ENCODE results near the gene OCSTAMP. TPM values are rescaled to one million over a fixed set of nuclear protein-coding genes. Genes with fewer than 3 reads are reported as not detected.

The OCSTAMP gene
- total and polyA plus RNA-seq, 10 of the 15 experiments (the other 5 are each of a cell fraction or from before 2014, with no cell fraction given): 0.09 to 0.46 (median 0.22) TPM; not detected in 2

- DNase-seq (ENCODE audit: low read depth, low spot score) (no peak), ATAC-seq (no peak), FAIRE-seq (no peak)
- Histone ChIP-seq H3K36me3 (ENCODE audit: control insufficient read depth in 2 of 2, insufficient read depth in 2 of 2, low read length in 1 of 2) (no peaks in the 10 kb centered on the region), H4K20me1 (ENCODE audit: control insufficient read depth, insufficient read depth) (no peaks in the 10 kb centered on the region), H2AFZ (ENCODE audit: control insufficient read depth, low read depth, low read length) (no peak overlapping the region), H3K9me3 (replicated peaks; ENCODE audit: control insufficient read depth, insufficient read depth, low read length) (no peaks in the 10 kb centered on the region), H3K4me2 (ENCODE audit: control insufficient read depth, insufficient read depth) (no peak overlapping the region), H3K4me3 (no peak overlapping the region), H3K27ac (ENCODE audit: control insufficient read depth, insufficient read depth) (no peak overlapping the region), H3K9ac (ENCODE audit: control insufficient read depth, insufficient read depth, low read length) (no peak overlapping the region), H3K79me2 (ENCODE audit: control insufficient read depth, insufficient read depth, low read length) (no peaks in the 10 kb centered on the region), H3K27me3 (replicated peaks in 1 of 2; ENCODE audit: control insufficient read depth in 2 of 2, insufficient read depth in 2 of 2, low read length in 1 of 2) (no peaks in the 10 kb centered on the region), H3K4me1 (ENCODE audit: control insufficient read depth, insufficient read depth, low read length) (no peaks in the 10 kb centered on the region)
- POLR2A ChIA-PET: no interaction called here
- no peak for TF ChIP-seq CBX3 (IDR thresholded peaks at IDR 0.05; ENCODE audit: borderline replicate concordance, low read depth)
- TF ChIP-seq SP1 (IDR thresholded peaks at IDR 0.05; ENCODE audit: low read depth, low read length): no peak
- TF ChIP-seq CHD1 (IDR thresholded peaks at IDR 0.05; ENCODE audit: low read depth, low read length): no peak
- no peak for TF ChIP-seq SIX5 (IDR thresholded peaks at IDR 0.05; ENCODE audit: low read depth, low read length, severe bottlenecking)
- no peak for TF ChIP-seq BMI1 (IDR thresholded peaks at IDR 0.05; ENCODE audit: borderline replicate concordance)
- TF ChIP-seq HSF1 (IDR thresholded peaks at IDR 0.05; ENCODE audit: low read depth, low read length): no peak
- TF ChIP-seq BCL3 (IDR thresholded peaks at IDR 0.05; ENCODE audit: borderline replicate concordance, insufficient read depth, low read depth, low read length, poor library complexity, severe bottlenecking): no peak
- no peak for TF ChIP-seq RBBP5 (conservative IDR thresholded peaks at IDR 0.05)
- TF ChIP-seq ZNF384 (IDR thresholded peaks at IDR 0.05; ENCODE audit: borderline replicate concordance, low read depth, low read length): no peak
- no peak for TF ChIP-seq RELA (IDR thresholded peaks at IDR 0.05; ENCODE audit: borderline replicate concordance, partially characterized antibody)
- TF ChIP-seq BRCA1 (IDR thresholded peaks at IDR 0.05; ENCODE audit: low read depth, low read length): no peak
- TF ChIP-seq ZBTB33 (IDR thresholded peaks at IDR 0.05): no peak
- intact Hi-C loops (cut with micrococcal nuclease; ENCODE audit: unreplicated experiment): no loop called here
- WGBS (ENCODE audit: insufficient coverage, insufficient replicate concordance, low lambda C conversion rate, missing lambda C conversion rate): 30% methylated on average over 4 of the region's 4 CpGs
- in situ Hi-C loops (cut with MboI): no loop called here
- no TSS peak for BruUV-seq (replicated peaks)
- RAD21 ChIA-PET (ENCODE audit: unreplicated experiment): no interaction called here
- SMC1A ChIA-PET (ENCODE audit: uncharacterized antibody, unreplicated experiment): interaction anchor here (0.9 kb wide), 1 partner anchor 10 kb away, joined by 3 read pairs; no protein-coding TSS in a partner anchor
- CTCF ChIA-PET: no interaction called here
Measured at GRCh38 chr20:46494077-46494476, 56.4 kb downstream of the OCSTAMP start.
